Breast epithelium (tissue), 4 donors: Measurements from ENCODE around the gene NIPSNAP3A. TPM values are rescaled to one million over a fixed set of nuclear protein-coding genes. Genes with fewer than 3 reads are reported as not detected.

ENCODE experiments used
- DNase-seq, 2 donors: peaks; one replicate each; pipeline ENCODE4 v3.0.0-alpha.2; 2019; ENCODE audit warnings: low spot score in 2 of 2
- H3K27ac ChIP-seq, 2 donors: fragments of 200-600 bp; sonication (generic) in 1 of 2; one replicate each; pipeline ENCODE4 v1.5.1; 2016 to 2019; ENCODE audit warnings: mild to moderate bottlenecking in 1 of 2
- H3K27me3 ChIP-seq, 2 donors: fragments of 200-600 bp; sonication (generic) in 1 of 2; one replicate each; pipeline versions ENCODE4 v1.5.1 to v1.6.0; 2017 to 2019; ENCODE audit warnings: control low read depth in 1 of 2, mild to moderate bottlenecking in 1 of 2
- H3K36me3 ChIP-seq: fragments of 200-600 bp; one replicate; pipeline ENCODE4 v1.5.1; 2019
- H3K4me1 ChIP-seq, 2 donors: fragments of 200-600 bp; sonication (generic); one replicate each; pipeline ENCODE4 v1.5.1; 2016 to 2019; ENCODE audit warnings: control low read depth in 1 of 2
- H3K4me3 ChIP-seq, 3 donors: fragments of 200-600 bp; sonication (generic); 1 replicate in 2 of 3; 2 replicates in 1 of 3; pipeline ENCODE4 v1.5.1; 2016 to 2019; ENCODE audit warnings: mild to moderate bottlenecking in 3 of 3, moderate library complexity in 2 of 3
- H3K9me3 ChIP-seq, 2 donors: fragments of 200-600 bp; sonication (generic) in 1 of 2; one replicate each; pipeline ENCODE4 v1.5.1; 2016 to 2019; ENCODE audit warnings: control low read depth in 1 of 2
- POLR2A ChIP-seq: fragments of 450-650 bp; IDR thresholded peaks from one replicate; pipeline ENCODE4 v1.6.1; 2016; ENCODE audit warnings: antibody characterized with exemption, mild to moderate bottlenecking, moderate library complexity
- POLR2AphosphoS5 ChIP-seq, 3 donors: sonication (generic); formaldehyde crosslinking; IDR thresholded peaks; one replicate each; pipeline ENCODE4 v1.6.1; 2017; ENCODE audit warnings: antibody characterized with exemption in 3 of 3
- intact Hi-C: fragments of 100-400 bp; cut with DNase I; formaldehyde crosslinking; loops from one replicate; pipeline ENCODE4 v1.15.1; 2023; ENCODE audit warnings: low total_unique reads
- total RNA-seq, 3 donors: library from RNA; depleted of rRNA; stranded (reverse); fragments of >200 nt; gene quantifications; one replicate each; pipeline ENCODE4 v1.1.0, GENCODE V29; 2016
- TF ChIP-seq, protein P1 (sequence below), 3 donors: fragments of 450-650 bp; IDR thresholded peaks; one replicate each; pipeline ENCODE4 v1.5.1; 2016 to 2017; ENCODE audit warnings: antibody characterized with exemption in 3 of 3, mild to moderate bottlenecking in 3 of 3, moderate library complexity in 3 of 3

Gene NIPSNAP3A
- total RNA-seq, 3 donors from 2014 or later, result 23.1 to 28.2 (median 26.6) TPM

DNA sequence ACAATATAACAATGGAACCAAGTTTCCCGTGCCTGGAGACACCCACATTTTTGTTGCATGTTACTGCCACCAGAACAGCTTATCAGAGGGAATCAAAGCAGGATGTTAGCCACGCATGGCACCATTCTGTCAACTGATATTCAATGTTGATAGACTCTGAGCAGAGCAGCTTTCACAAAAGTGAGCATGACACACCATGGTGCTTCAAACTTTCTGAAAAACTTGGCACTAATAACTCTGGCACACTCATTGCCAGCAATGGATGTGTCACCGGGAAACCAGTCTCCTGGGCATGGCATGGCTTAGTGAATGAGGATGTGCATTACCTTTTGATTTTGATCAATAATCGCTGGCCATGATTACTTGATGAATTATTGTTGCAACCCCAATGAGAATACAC is 36.1 kb downstream of the NIPSNAP3A start:
- Histone ChIP-seq H3K9me3 (no peaks in the 10 kb centered on the region), H3K4me3 (no peak overlapping the region), H3K4me1 (no peaks in the 10 kb centered on the region), H3K27ac (no peak overlapping the region), H3K36me3 (peaks cover 9% of the 10 kb centered on the region), H3K27me3 (no peaks in the 10 kb centered on the region)
- TF ChIP-seq, protein P1, sequence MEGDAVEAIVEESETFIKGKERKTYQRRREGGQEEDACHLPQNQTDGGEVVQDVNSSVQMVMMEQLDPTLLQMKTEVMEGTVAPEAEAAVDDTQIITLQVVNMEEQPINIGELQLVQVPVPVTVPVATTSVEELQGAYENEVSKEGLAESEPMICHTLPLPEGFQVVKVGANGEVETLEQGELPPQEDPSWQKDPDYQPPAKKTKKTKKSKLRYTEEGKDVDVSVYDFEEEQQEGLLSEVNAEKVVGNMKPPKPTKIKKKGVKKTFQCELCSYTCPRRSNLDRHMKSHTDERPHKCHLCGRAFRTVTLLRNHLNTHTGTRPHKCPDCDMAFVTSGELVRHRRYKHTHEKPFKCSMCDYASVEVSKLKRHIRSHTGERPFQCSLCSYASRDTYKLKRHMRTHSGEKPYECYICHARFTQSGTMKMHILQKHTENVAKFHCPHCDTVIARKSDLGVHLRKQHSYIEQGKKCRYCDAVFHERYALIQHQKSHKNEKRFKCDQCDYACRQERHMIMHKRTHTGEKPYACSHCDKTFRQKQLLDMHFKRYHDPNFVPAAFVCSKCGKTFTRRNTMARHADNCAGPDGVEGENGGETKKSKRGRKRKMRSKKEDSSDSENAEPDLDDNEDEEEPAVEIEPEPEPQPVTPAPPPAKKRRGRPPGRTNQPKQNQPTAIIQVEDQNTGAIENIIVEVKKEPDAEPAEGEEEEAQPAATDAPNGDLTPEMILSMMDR (IDR thresholded peaks at IDR 0.05), result no peak
- TF ChIP-seq POLR2AphosphoS5 (IDR thresholded peaks at IDR 0.05), result no peak
- no peak for TF ChIP-seq POLR2A
- DNase-seq, result no peak
- intact Hi-C loops, result no loop called here

DNA sequence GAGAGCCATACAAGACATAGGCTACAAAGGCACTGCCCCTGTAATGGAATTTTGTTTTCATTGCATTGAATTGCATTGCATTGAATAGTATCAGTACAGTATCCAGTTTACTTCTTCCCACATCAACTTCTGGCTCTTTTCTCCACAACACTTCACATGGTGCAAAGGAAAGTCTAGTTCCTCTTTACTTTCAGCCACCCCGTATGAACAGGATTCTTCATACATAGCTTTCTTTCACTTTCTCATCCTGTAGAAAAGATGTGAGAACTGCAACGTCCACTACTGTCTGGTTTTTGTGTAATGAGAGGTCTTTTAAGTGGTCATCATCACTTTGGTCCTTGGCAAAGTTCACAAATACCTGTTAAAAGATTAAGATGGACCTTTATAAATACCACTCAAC is 36.6 kb downstream of the NIPSNAP3A start:
- intact Hi-C loops, result no loop called here
- H3K4me3 ChIP-seq, result no peak overlapping the region
- H3K36me3 ChIP-seq, result peaks cover 11% of the 10 kb centered on the region
- no peak for DNase-seq
- H3K4me1 ChIP-seq, result no peaks in the 10 kb centered on the region
- H3K27me3 ChIP-seq, result no peaks in the 10 kb centered on the region
- H3K27ac ChIP-seq, result no peak overlapping the region
- TF ChIP-seq POLR2AphosphoS5 (IDR thresholded peaks at IDR 0.05) (no peak), POLR2A (no peak)
- no peaks in the 10 kb centered on the region for H3K9me3 ChIP-seq

DNA sequence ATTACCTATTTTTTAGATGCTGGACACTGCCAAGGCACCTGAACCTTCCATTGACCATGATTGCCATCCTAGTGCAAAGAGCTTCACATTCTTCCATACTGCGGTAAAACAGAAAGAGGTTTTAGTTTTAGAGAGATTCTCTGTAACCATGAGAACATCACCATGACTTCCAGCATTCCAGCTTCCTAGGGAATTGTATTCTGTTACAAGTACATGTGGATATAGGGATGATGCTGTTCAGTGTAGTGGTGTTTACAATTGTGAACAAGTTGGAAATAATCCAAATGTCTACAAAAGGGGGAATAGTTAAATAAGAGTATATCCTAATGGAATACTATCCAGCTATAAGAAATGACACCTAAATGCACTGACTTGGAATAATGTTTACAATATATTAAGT is 38.8 kb downstream of the NIPSNAP3A start:
- no peak for TF ChIP-seq POLR2AphosphoS5 (IDR thresholded peaks at IDR 0.05)
- no peak for TF ChIP-seq POLR2A
- TF ChIP-seq, protein P1 (IDR thresholded peaks at IDR 0.05), result no peak
- H3K27ac ChIP-seq, result no peak overlapping the region
- no peak for DNase-seq
- H3K4me3 ChIP-seq, result no peak overlapping the region
- intact Hi-C loops, result no loop called here
- H3K4me1 ChIP-seq, result no peaks in the 10 kb centered on the region
- H3K9me3 ChIP-seq, result no peaks in the 10 kb centered on the region
- no peaks in the 10 kb centered on the region for H3K27me3 ChIP-seq
- peaks cover 22% of the 10 kb centered on the region for H3K36me3 ChIP-seq

DNA sequence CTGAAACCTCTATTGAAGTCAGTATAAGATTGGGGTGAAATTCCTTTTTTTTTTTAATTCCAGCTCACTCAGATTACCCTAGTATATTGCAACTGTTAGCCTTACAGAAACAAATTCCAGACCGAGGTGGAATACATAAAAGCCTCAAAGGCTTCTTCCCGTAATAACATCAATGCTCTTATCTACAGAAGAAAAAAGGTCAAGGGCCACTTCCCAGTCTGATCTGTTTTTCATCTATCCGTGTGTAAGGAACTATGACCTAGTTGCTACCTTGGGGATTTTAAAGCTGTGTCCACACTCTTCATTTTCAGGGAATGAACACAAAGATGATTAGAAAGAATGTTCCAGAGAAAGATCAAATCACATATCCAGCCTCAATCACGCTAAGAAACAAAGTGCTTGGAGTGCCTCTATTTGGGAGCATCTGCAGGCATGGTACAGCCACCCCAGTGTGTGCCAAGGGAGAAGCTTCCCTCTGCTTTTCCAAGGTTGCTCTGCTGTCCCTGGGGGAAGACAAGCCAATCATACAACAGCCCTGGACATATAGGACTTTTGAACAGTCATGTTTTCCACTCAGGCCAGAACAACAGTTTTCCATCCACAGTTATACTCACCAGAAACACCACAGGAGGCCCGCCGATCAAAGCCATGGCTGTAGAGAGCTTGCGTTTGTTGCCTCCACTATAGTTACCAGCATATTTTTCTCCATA is 40.0 kb downstream of the NIPSNAP3A start:
- TF ChIP-seq POLR2AphosphoS5 (IDR thresholded peaks at IDR 0.05) (no peak), POLR2A (no peak)
- TF ChIP-seq, protein P1 (IDR thresholded peaks at IDR 0.05), result no peak
- no peak for DNase-seq
- Histone ChIP-seq H3K27me3 (no peaks in the 10 kb centered on the region), H3K4me3 (no peak overlapping the region), H3K4me1 (no peaks in the 10 kb centered on the region), H3K9me3 (no peaks in the 10 kb centered on the region), H3K27ac (no peak overlapping the region), H3K36me3 (peaks cover 27% of the 10 kb centered on the region)
- intact Hi-C loops, result no loop called here

DNA sequence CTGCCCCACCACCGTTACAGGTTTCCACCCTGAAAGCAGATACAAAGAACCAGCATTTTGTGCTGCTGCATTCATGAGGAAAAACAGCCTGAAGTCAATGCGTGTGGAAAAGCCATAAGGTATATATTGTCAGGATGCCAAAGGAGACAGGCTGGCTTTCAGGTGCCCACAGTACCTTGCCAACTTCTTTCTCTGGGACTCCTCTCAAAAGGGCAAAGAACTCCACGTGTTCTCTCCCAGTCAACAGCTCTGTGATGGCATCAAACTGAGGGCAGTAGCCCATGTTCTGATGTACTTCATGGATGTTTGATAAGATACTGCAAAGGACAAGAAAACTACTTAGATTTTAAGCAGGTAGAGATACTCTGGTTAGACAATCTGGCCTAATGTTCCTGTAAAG is 40.8 kb downstream of the NIPSNAP3A start:
- peaks cover 27% of the 10 kb centered on the region for H3K36me3 ChIP-seq
- no peak for TF ChIP-seq POLR2A
- no peak for TF ChIP-seq POLR2AphosphoS5 (IDR thresholded peaks at IDR 0.05)
- TF ChIP-seq, protein P1 (IDR thresholded peaks at IDR 0.05), result no peak
- H3K4me3 ChIP-seq, result no peak overlapping the region
- no peak for DNase-seq
- H3K4me1 ChIP-seq, result no peaks in the 10 kb centered on the region
- intact Hi-C loops, result no loop called here
- H3K27me3 ChIP-seq, result no peaks in the 10 kb centered on the region
- no peak overlapping the region for H3K27ac ChIP-seq
- H3K9me3 ChIP-seq, result no peaks in the 10 kb centered on the region
